HEK293 (cell line): Measurements from ENCODE around the gene PAX9.

Experiments used
- CTCF ChIA-PET: fragments of 350-600 bp; formaldehyde crosslinking; extraction: SDS; loops from one replicate; lab custom pipeline; 2021; ENCODE audit warnings: antibody characterized with exemption; lab: Yijun Ruan, JAX
- POLR2A ChIA-PET: fragments of 300-600 bp; formaldehyde crosslinking; extraction: SDS; loops from one replicate; lab custom pipeline; 2020; ENCODE audit warnings: antibody characterized with exemption, inconsistent platforms; lab: Yijun Ruan, JAX
- H3K27ac ChIP-seq: fragments of 200-500 bp; sonication (Bioruptor generic); 2 replicates; pipeline ENCODE4 v1.5.1; 2014; ENCODE audit warnings: low read depth, low read length, control low read depth, inconsistent platforms; ENCODE audit errors: extremely low read depth
- H3K36me3 ChIP-seq, 2 experiments: fragments of 200-500 bp in 1 of 2; sonication (Bioruptor generic) in 1 of 2; 1 replicate in 1 of 2; 2 replicates in 1 of 2; pipeline ENCODE4 v1.5.1; 2014 to 2017; ENCODE audit warnings: inconsistent platforms in 2 of 2, low read length in 2 of 2; ENCODE audit not compliant: control insufficient read depth in 2 of 2, insufficient read depth in 1 of 2
- H3K4me1 ChIP-seq: fragments of 200-500 bp; sonication (Bioruptor generic); 2 replicates; pipeline ENCODE4 v1.5.1; 2014; ENCODE audit warnings: mild to moderate bottlenecking, low read length, inconsistent platforms; ENCODE audit not compliant: control insufficient read depth, insufficient read depth
- H3K4me3 ChIP-seq: 2 replicates; pipeline ENCODE4 v1.5.1; 2011; ENCODE audit warnings: low read depth, mild to moderate bottlenecking, control low read depth, low read length, moderate library complexity
- H3K9me3 ChIP-seq: fragments of 200-500 bp; sonication (Bioruptor generic); 2 replicates; pipeline ENCODE4 v1.5.1; 2014; ENCODE audit warnings: low read depth, low read length, inconsistent platforms; ENCODE audit not compliant: control insufficient read depth, insufficient read depth
- GLIS1 ChIP-seq: fragments of 450-650 bp; formaldehyde crosslinking; IDR thresholded peaks from 2 replicates; pipeline ENCODE4 v1.5.1; 2016; ENCODE audit warnings: missing biosample characterization, missing genetic modification characterization
- KLF8 ChIP-seq: fragments of 450-650 bp; formaldehyde crosslinking; IDR thresholded peaks from 2 replicates; pipeline ENCODE4 v1.5.1; 2016; ENCODE audit warnings: missing biosample characterization, missing genetic modification characterization
- OSR2 ChIP-seq: fragments of 450-650 bp; formaldehyde crosslinking; IDR thresholded peaks from 2 replicates; pipeline ENCODE4 v1.5.1; 2016; ENCODE audit warnings: missing biosample characterization, missing genetic modification characterization
- PRDM10 ChIP-seq: fragments of 450-650 bp; formaldehyde crosslinking; IDR thresholded peaks from 2 replicates; pipeline ENCODE4 v1.5.1; 2016; ENCODE audit warnings: missing biosample characterization, missing genetic modification characterization
- PRDM6 ChIP-seq: fragments of 450-650 bp; formaldehyde crosslinking; IDR thresholded peaks from 2 replicates; pipeline ENCODE4 v1.5.1; 2017; ENCODE audit warnings: missing biosample characterization, missing genetic modification characterization
- YY1 ChIP-seq: fragments of 450-650 bp; formaldehyde crosslinking; IDR thresholded peaks from 2 replicates; pipeline ENCODE4 v1.5.1; 2018; ENCODE audit warnings: missing biosample characterization, missing genetic modification characterization
- ZBTB17 ChIP-seq: fragments of 450-650 bp; formaldehyde crosslinking; IDR thresholded peaks from 2 replicates; pipeline ENCODE4 v1.5.1; 2016; ENCODE audit warnings: missing biosample characterization, missing genetic modification characterization
- ZNF10 ChIP-seq: fragments of 450-650 bp; formaldehyde crosslinking; IDR thresholded peaks from 2 replicates; pipeline ENCODE4 v1.5.1; 2017; ENCODE audit warnings: missing biosample characterization, missing genetic modification characterization
- ZNF155 ChIP-seq: fragments of 450-650 bp; formaldehyde crosslinking; IDR thresholded peaks from 2 replicates; pipeline ENCODE4 v1.5.1; 2016; ENCODE audit warnings: missing biosample characterization, missing genetic modification characterization
- ZNF707 ChIP-seq: fragments of 450-650 bp; formaldehyde crosslinking; IDR thresholded peaks from 2 replicates; pipeline ENCODE4 v1.5.1; 2016; ENCODE audit warnings: missing biosample characterization, missing genetic modification characterization
- ZNF843 ChIP-seq: fragments of 450-650 bp; formaldehyde crosslinking; IDR thresholded peaks from 2 replicates; pipeline ENCODE4 v1.5.1; 2016; ENCODE audit warnings: missing biosample characterization, missing genetic modification characterization
- TF ChIP-seq, protein P1 (sequence below): fragments of 450-650 bp; formaldehyde crosslinking; IDR thresholded peaks from 2 replicates; pipeline ENCODE4 v1.5.1; 2016; ENCODE audit warnings: missing biosample characterization, missing genetic modification characterization
- TF ChIP-seq, protein P2 (sequence below): fragments of 450-650 bp; formaldehyde crosslinking; IDR thresholded peaks from 2 replicates; pipeline ENCODE4 v1.5.1; 2016; ENCODE audit warnings: missing biosample characterization, missing genetic modification characterization
- TF ChIP-seq, protein P3 (sequence below): fragments of 450-650 bp; formaldehyde crosslinking; IDR thresholded peaks from 2 replicates; pipeline ENCODE4 v1.5.1; 2016; ENCODE audit warnings: missing biosample characterization, missing genetic modification characterization
- TF ChIP-seq, protein P4 (sequence below): fragments of 450-650 bp; formaldehyde crosslinking; IDR thresholded peaks from 2 replicates; pipeline ENCODE4 v1.5.1; 2016; ENCODE audit warnings: missing biosample characterization, missing genetic modification characterization

PAX9 gene

DNA sequence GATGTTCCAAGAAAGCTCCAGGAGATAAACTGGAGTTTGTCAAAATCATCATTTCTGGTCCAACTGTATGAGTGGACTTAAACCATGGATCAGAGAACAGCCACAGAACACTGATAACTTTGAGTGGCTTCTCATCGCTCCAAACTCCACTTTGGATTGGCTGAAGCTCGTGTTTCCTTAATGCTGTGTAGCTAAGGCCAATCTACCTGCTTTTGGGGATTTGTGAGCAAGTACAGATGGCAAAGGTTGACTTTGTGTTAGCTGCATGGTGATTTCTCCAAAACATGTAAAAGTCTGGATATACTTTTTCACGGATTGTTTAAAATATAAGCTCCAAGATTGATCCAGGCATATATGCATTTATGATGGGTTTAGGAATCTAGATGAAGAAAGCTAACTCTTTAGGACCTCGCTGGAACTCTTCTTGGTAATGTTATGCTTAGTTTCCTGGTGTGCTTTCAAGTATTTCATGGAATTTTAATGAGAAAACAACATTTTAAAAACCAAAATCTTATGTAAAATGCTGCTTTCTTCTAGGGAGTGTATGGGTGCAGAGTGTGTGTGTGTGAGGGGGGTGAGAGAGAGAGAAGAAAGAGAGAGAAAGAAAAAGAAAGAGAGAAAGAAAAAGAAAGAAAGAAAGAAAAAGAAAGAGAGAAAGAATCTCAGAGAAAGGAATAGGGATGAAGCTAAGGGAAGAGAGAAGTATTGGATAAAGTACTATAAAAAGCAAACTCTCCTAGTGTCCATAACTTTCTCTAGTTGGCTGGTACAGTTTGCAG lies 11.6 kb upstream of the PAX9 start (continued):
- TF ChIP-seq, protein P1, sequence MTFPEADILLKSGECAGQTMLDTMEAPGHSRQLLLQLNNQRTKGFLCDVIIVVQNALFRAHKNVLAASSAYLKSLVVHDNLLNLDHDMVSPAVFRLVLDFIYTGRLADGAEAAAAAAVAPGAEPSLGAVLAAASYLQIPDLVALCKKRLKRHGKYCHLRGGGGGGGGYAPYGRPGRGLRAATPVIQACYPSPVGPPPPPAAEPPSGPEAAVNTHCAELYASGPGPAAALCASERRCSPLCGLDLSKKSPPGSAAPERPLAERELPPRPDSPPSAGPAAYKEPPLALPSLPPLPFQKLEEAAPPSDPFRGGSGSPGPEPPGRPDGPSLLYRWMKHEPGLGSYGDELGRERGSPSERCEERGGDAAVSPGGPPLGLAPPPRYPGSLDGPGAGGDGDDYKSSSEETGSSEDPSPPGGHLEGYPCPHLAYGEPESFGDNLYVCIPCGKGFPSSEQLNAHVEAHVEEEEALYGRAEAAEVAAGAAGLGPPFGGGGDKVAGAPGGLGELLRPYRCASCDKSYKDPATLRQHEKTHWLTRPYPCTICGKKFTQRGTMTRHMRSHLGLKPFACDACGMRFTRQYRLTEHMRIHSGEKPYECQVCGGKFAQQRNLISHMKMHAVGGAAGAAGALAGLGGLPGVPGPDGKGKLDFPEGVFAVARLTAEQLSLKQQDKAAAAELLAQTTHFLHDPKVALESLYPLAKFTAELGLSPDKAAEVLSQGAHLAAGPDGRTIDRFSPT: no peak
- TF ChIP-seq, protein P2, sequence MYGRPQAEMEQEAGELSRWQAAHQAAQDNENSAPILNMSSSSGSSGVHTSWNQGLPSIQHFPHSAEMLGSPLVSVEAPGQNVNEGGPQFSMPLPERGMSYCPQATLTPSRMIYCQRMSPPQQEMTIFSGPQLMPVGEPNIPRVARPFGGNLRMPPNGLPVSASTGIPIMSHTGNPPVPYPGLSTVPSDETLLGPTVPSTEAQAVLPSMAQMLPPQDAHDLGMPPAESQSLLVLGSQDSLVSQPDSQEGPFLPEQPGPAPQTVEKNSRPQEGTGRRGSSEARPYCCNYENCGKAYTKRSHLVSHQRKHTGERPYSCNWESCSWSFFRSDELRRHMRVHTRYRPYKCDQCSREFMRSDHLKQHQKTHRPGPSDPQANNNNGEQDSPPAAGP (tag by site-specific recombination): no peak
- TF ChIP-seq GLIS1 (no peak), ZNF10 (tag by site-specific recombination) (no peak), ZNF707 (tag by site-specific recombination) (no peak), ZNF843 (tag by site-specific recombination) (no peak), ZNF155 (no peak), PRDM10 (no peak)
- TF ChIP-seq, protein P3, sequence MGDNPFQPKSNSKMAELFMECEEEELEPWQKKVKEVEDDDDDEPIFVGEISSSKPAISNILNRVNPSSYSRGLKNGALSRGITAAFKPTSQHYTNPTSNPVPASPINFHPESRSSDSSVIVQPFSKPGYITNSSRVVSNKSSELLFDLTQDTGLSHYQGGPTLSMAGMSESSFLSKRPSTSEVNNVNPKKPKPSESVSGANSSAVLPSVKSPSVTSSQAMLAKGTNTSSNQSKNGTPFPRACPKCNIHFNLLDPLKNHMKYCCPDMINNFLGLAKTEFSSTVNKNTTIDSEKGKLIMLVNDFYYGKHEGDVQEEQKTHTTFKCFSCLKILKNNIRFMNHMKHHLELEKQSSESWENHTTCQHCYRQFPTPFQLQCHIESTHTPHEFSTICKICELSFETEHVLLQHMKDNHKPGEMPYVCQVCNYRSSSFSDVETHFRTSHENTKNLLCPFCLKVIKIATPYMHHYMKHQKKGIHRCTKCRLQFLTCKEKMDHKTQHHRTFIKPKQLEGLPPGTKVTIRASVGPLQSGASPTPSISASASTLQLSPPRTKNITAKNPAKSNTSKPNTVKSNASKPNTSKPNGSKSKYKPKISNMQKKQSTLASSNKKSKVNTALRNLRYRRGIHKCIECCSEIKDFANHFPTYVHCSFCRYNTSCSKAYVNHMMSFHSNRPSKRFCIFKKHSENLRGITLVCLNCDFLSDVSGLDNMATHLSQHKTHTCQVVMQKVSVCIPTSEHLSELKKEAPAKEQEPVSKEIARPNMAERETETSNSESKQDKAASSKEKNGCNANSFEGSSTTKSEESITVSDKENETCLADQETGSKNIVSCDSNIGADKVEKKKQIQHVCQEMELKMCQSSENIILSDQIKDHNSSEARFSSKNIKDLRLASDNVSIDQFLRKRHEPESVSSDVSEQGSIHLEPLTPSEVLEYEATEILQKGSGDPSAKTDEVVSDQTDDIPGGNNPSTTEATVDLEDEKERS: no peak

DNA sequence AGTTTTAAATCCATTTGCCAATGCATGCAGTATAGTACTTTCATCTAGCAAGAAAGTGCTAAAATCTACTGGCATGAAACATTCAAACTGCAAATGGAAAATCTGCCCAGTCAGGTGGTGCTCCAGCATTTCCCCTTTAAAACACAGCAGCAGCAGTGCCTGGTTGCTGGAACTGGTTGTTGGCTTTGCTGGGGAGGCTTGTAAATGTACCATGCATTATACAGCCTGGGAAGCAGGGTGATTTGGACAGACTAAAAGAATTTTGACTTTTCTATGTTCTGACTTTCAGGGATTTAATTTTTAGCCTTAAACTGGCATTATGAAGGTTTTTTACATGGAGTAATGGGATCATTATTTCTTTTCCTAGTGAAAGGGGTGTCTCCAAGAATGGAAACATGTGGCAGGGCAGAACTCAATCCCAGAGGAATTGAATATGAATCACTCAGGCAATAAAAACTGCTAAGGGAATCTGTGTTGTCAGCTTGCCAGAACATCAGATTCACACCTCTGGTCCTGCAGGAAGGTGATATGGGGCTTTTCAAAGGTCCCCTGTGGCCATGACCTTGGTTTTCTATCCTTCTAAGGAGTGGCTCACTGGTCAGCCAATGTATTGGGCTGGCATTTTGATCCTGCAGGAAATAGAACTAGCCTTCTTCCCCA lies 9.0 kb upstream of the PAX9 start:
- Histone ChIP-seq H3K9me3 (no peaks in the 10 kb centered on the region), H3K4me3 (no peak overlapping the region), H3K4me1 (peaks cover 9% of the 10 kb centered on the region), H3K27ac (peak overlapping the region; percentile 46; the same call in 1 of the 2 replicates), H3K36me3 (no peaks in the 10 kb centered on the region)
- ChIA-PET POLR2A (no interaction called here), CTCF (no interaction called here)
- TF ChIP-seq KLF8 (tag by site-specific recombination): peak; percentile 38; the same call in 1 of the 2 replicates
- no peak for TF ChIP-seq YY1 (tag by site-specific recombination)
- TF ChIP-seq GLIS1: peak; percentile 32; the same call in 1 of the 2 replicates
- 0 out of 2 replicates have a peak, but pooled peaks have one; percentile 15 for TF ChIP-seq ZBTB17 (tag by site-specific recombination)
- peak; percentile 74 for TF ChIP-seq PRDM10
- TF ChIP-seq PRDM6 (tag by site-specific recombination): peak; percentile 74
- TF ChIP-seq, protein P4, sequence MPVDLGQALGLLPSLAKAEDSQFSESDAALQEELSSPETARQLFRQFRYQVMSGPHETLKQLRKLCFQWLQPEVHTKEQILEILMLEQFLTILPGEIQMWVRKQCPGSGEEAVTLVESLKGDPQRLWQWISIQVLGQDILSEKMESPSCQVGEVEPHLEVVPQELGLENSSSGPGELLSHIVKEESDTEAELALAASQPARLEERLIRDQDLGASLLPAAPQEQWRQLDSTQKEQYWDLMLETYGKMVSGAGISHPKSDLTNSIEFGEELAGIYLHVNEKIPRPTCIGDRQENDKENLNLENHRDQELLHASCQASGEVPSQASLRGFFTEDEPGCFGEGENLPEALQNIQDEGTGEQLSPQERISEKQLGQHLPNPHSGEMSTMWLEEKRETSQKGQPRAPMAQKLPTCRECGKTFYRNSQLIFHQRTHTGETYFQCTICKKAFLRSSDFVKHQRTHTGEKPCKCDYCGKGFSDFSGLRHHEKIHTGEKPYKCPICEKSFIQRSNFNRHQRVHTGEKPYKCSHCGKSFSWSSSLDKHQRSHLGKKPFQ (tag by site-specific recombination): peak; percentile 94
- peak; percentile 54; the same call in 1 of the 2 replicates for TF ChIP-seq OSR2
